ENCODE measurements around the gene ZBTB37.
"Not testable (repeated sequence)": the region's sequence is repeated elsewhere in the genome, so short reads cannot be mapped to it uniquely, and the experiment has no call there.

Gene ZBTB37

GRCh38 chr1:173868266-173869020 lies at the start of gene ZBTB37:
ZBTB37 (plus strand) TSS chr1:173868380; CDS start chr1:173870226, 1,846 bp downstream.
- DNase-seq (ENCODE audit: low spot score) = peak; percentile 96

- DNase-seq (ENCODE audit: low spot score) = no peak
These were observed 49.7 kb upstream of the ZBTB37 start for GRCh38 chr1:173818459-173818858.

GRCh38 chr1:173821680-173822079 lies 46.5 kb upstream of the ZBTB37 start:
- no peak for DNase-seq (ENCODE audit: low spot score)

- no peak for DNase-seq (ENCODE audit: low spot score)
These were observed 44.3 kb upstream of the ZBTB37 start for GRCh38 chr1:173823781-173824314.

GRCh38 chr1:173824315-173825081 lies 43.7 kb upstream of the ZBTB37 start, which contains the start of the genes CENPL and DARS2:
CENPL (minus strand) TSS chr1:173824883; CDS start chr1:173811299, 13,584 bp downstream.
DARS2 (plus strand) TSS chr1:173824673; CDS start chr1:173825230, 557 bp downstream.
- DNase-seq (ENCODE audit: low spot score) = peak; percentile 91

GRCh38 chr1:173827611-173828010 lies 40.6 kb upstream of the ZBTB37 start:
- DNase-seq (ENCODE audit: low spot score) = no peak

- no peak for DNase-seq (ENCODE audit: low spot score)
These were observed 35.4 kb upstream of the ZBTB37 start for GRCh38 chr1:173832748-173833147.

GRCh38 chr1:173852105-173852504 lies 16.1 kb upstream of the ZBTB37 start:
- DNase-seq (ENCODE audit: low spot score) = no peak

- DNase-seq (ENCODE audit: low spot score) = no peak
These were observed 15.1 kb upstream of the ZBTB37 start for GRCh38 chr1:173853074-173853473.

- no peak for DNase-seq (ENCODE audit: low spot score)
These were observed 12.2 kb upstream of the ZBTB37 start for GRCh38 chr1:173856014-173856413.

- DNase-seq (ENCODE audit: low spot score) = no peak
These were observed 11.3 kb upstream of the ZBTB37 start for GRCh38 chr1:173856903-173857302.

GRCh38 chr1:173857363-173857917 lies 10.7 kb upstream of the ZBTB37 start:
- DNase-seq (ENCODE audit: low spot score) = no peak

- not testable (repeated sequence) for DNase-seq (ENCODE audit: low spot score)
These were observed 8.6 kb upstream of the ZBTB37 start for GRCh38 chr1:173859547-173859946.

GRCh38 chr1:173860065-173860464 lies 8.1 kb upstream of the ZBTB37 start:
- DNase-seq (ENCODE audit: low spot score) = no peak

- DNase-seq (ENCODE audit: low spot score) = no peak
These were observed 6.4 kb upstream of the ZBTB37 start for GRCh38 chr1:173861731-173862145.

GRCh38 chr1:173862146-173862768 lies 5.9 kb upstream of the ZBTB37 start:
- not testable (repeated sequence) for DNase-seq (ENCODE audit: low spot score)

GRCh38 chr1:173862769-173863223 lies 5.4 kb upstream of the ZBTB37 start:
- no peak for DNase-seq (ENCODE audit: low spot score)

- DNase-seq (ENCODE audit: low spot score) = no peak
These were observed 4.7 kb upstream of the ZBTB37 start for GRCh38 chr1:173863224-173864161.

- DNase-seq (ENCODE audit: low spot score) = no peak
These were observed 3.9 kb upstream of the ZBTB37 start for GRCh38 chr1:173864179-173864867.

Measured in D341Med (cell line).